Panc1 (cell line): ENCODE results near the gene EGFL7. TPM values are rescaled to one million over a fixed set of nuclear protein-coding genes. Genes with fewer than 3 reads are reported as not detected.

Experiments used
- ATAC-seq: fragments of 200-7000 bp; cut with Tn5 transposase; 2 replicates; pipeline ENCODE4 v1.9.1; 2020; ENCODE audit warnings: mild to moderate bottlenecking, moderate library complexity
- BruUV-seq: library from RNA; stranded (reverse); fragments of 400-500 nt; replicated peaks from 2 replicates; lab custom pipeline; 2021; lab: Mats Ljungman, UMichigan
- CTCF ChIA-PET: fragments of 300-600 bp; sonication (Branson Sonifier 250); formaldehyde crosslinking; loops from one replicate; lab custom pipeline; 2022; ENCODE audit warnings: antibody characterized with exemption; lab: Charles Lee
- POLR2A ChIA-PET: fragments of 300-600 bp; sonication (Branson Sonifier 250); formaldehyde crosslinking; loops from one replicate; lab custom pipeline; 2022; ENCODE audit warnings: antibody characterized with exemption; lab: Charles Lee
- DNase-seq: peaks from one replicate; pipeline ENCODE4 v3.0.0-alpha.2; 2010; ENCODE audit warnings: low read depth, low spot score
- H3K27ac ChIP-seq: 2 replicates; pipeline ENCODE4 v1.5.1; 2011; ENCODE audit warnings: mild to moderate bottlenecking, low read length, inconsistent platforms
- H3K27me3 ChIP-seq: fragments of 200-500 bp; sonication (Bioruptor generic); 2 replicates; pipeline ENCODE4 v1.6.0; 2014; ENCODE audit warnings: low read length, inconsistent platforms; ENCODE audit not compliant: control insufficient read depth, insufficient read depth
- H3K36me3 ChIP-seq: fragments of 200-500 bp; sonication (Bioruptor generic); 2 replicates; pipeline ENCODE4 v1.5.1; 2014; ENCODE audit warnings: inconsistent platforms, mild to moderate bottlenecking, low read length, moderate library complexity; ENCODE audit not compliant: control insufficient read depth, insufficient read depth
- H3K4me1 ChIP-seq: 2 replicates; pipeline ENCODE4 v1.5.1; 2011; ENCODE audit warnings: inconsistent platforms, mild to moderate bottlenecking, low read length, moderate library complexity; ENCODE audit not compliant: control insufficient read depth, insufficient read depth
- H3K4me3 ChIP-seq, 2 experiments: 2 replicates each; pipeline ENCODE4 v1.5.1; 2011 to 2012; ENCODE audit warnings: low read depth in 2 of 2, low read length in 2 of 2, mild to moderate bottlenecking in 2 of 2, inconsistent platforms in 1 of 2, moderate library complexity in 1 of 2
- H3K9me3 ChIP-seq: fragments of 200-500 bp; sonication (Bioruptor generic); 2 replicates; pipeline ENCODE4 v1.5.1; 2014; ENCODE audit warnings: low read depth, mild to moderate bottlenecking, inconsistent platforms, low read length, moderate library complexity; ENCODE audit not compliant: control insufficient read depth, insufficient read depth
- POLR2AphosphoS5 ChIP-seq: IDR thresholded peaks from 2 replicates; pipeline ENCODE4 v1.6.1; 2012; ENCODE audit warnings: mild to moderate bottlenecking, low read depth, low read length, moderate library complexity
- SIN3A ChIP-seq: IDR thresholded peaks from 2 replicates; pipeline ENCODE4 v1.6.1; 2012; ENCODE audit warnings: low read depth, mild to moderate bottlenecking, low read length, moderate library complexity, borderline replicate concordance; ENCODE audit not compliant: insufficient read depth
- TCF7L2 ChIP-seq: IDR thresholded peaks from 2 replicates; pipeline ENCODE4 v1.6.1; 2011; ENCODE audit warnings: mild to moderate bottlenecking, low read depth, low read length, inconsistent platforms
- in situ Hi-C: cut with HindIII; loops from 2 replicates; pipeline ENCODE4 v1.10.0; 2016; ENCODE audit warnings: low sequenced_read_pairs, low pct_unique_long_range_greater_than_20kb
- intact Hi-C: fragments of 100-400 bp; cut with micrococcal nuclease; formaldehyde crosslinking; loops from one replicate; pipeline ENCODE4 v1.10.0; 2022; ENCODE audit not compliant: unreplicated experiment
- total RNA-seq: library from RNA; stranded (reverse); gene quantifications from one replicate; pipeline ENCODE4 v1.2.1, GENCODE V29; 2021; ENCODE audit not compliant: unreplicated experiment
- TF ChIP-seq, protein P1 (sequence below), 2 experiments: IDR thresholded peaks; 2 replicates each; pipeline ENCODE4 v1.6.1; 2011 to 2012; ENCODE audit warnings: low read depth in 2 of 2, control low read depth in 1 of 2, low read length in 1 of 2, mild to moderate bottlenecking in 1 of 2, moderate library complexity in 1 of 2; ENCODE audit not compliant: insufficient read depth in 1 of 2
- TF ChIP-seq, protein P2 (sequence below): fragments of 450-650 bp; IDR thresholded peaks from 2 replicates; pipeline ENCODE4 v1.5.1; 2017; ENCODE audit warnings: mild to moderate bottlenecking

The EGFL7 gene
- total RNA-seq, 1 experiment from 2014 or later, result 42.3 TPM

DNA sequence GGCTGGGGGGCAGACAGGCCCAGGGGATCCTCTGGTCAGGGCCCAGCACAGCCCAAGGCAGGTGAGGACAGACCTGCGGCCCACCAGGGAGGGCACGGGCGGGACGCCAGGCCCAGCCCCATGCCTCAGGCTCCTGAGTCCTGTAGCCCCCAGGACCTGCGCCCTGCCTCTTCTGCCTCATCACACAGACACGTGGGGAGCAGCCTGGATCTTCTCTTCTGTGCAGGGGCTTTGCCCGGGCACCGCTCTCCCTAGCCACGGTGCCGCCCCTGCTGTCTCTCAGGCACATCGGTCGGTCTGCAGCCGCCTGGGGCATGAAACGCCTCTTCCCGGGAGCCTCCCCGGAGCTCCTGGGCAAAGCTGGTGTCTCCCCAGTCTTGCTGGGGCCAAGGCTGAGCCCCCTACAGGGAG is 40.2 kb upstream of the EGFL7 start:
- H3K4me3 ChIP-seq, result no peak overlapping the region
- no TSS peak for BruUV-seq

DNA sequence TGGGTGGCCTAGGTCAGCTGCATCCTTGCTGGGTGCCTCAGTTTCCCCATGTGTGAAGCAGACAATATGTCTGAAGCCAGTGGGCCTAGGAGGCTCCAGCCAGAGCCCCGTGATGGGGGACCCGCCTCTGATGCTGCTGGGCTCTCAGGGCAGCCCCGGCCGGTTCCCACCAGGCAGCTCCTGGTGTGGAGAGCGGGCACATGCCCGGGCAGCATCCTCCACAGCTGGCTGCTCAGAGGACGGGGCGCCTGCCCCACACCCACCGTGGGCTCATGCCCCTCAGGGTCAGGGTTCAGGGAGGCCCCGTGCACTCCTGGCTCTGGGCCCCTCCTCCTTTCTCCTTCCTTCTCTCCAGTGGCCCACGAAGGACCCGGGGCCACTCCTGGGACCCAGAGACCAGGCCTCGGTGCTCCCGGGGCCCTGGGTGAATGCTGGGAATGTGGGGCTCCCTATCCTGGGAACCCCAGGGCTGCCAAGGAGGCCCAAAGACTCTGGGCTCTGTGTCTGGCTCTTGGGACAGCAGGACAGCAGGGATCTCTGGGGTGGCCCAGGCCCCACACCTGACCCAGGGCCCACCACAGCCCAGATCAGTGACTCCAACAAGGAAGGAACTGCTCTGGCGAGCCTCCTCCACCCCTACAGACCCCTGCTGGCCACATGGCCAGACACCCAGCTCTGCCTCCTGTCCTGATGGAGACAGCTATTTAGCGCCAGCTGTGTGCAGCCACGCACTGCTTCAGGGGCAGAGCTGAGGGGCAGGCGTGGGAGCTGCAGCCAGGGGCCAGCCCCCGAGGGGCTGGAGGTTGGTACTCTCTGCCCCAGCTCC is 39.5 kb upstream of the EGFL7 start:
- intact Hi-C loops, result no loop called here
- no TSS peak for BruUV-seq
- CTCF ChIA-PET, result interaction anchor here (3.4 kb wide), 1 partner anchor 139 kb away, joined by 18 read pairs; no protein-coding TSS in a partner anchor

More for the DNA sequence above, 40.2 kb upstream of the EGFL7 start:
- TF ChIP-seq, protein P1, sequence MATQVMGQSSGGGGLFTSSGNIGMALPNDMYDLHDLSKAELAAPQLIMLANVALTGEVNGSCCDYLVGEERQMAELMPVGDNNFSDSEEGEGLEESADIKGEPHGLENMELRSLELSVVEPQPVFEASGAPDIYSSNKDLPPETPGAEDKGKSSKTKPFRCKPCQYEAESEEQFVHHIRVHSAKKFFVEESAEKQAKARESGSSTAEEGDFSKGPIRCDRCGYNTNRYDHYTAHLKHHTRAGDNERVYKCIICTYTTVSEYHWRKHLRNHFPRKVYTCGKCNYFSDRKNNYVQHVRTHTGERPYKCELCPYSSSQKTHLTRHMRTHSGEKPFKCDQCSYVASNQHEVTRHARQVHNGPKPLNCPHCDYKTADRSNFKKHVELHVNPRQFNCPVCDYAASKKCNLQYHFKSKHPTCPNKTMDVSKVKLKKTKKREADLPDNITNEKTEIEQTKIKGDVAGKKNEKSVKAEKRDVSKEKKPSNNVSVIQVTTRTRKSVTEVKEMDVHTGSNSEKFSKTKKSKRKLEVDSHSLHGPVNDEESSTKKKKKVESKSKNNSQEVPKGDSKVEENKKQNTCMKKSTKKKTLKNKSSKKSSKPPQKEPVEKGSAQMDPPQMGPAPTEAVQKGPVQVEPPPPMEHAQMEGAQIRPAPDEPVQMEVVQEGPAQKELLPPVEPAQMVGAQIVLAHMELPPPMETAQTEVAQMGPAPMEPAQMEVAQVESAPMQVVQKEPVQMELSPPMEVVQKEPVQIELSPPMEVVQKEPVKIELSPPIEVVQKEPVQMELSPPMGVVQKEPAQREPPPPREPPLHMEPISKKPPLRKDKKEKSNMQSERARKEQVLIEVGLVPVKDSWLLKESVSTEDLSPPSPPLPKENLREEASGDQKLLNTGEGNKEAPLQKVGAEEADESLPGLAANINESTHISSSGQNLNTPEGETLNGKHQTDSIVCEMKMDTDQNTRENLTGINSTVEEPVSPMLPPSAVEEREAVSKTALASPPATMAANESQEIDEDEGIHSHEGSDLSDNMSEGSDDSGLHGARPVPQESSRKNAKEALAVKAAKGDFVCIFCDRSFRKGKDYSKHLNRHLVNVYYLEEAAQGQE (IDR thresholded peaks at IDR 0.05; ENCODE audit: insufficient read depth in 1 of 2, low read depth in 2 of 2, low read length in 1 of 2), result no peak
- no peak for TF ChIP-seq POLR2AphosphoS5
- TF ChIP-seq SIN3A, result no peak
- TF ChIP-seq, protein P2, sequence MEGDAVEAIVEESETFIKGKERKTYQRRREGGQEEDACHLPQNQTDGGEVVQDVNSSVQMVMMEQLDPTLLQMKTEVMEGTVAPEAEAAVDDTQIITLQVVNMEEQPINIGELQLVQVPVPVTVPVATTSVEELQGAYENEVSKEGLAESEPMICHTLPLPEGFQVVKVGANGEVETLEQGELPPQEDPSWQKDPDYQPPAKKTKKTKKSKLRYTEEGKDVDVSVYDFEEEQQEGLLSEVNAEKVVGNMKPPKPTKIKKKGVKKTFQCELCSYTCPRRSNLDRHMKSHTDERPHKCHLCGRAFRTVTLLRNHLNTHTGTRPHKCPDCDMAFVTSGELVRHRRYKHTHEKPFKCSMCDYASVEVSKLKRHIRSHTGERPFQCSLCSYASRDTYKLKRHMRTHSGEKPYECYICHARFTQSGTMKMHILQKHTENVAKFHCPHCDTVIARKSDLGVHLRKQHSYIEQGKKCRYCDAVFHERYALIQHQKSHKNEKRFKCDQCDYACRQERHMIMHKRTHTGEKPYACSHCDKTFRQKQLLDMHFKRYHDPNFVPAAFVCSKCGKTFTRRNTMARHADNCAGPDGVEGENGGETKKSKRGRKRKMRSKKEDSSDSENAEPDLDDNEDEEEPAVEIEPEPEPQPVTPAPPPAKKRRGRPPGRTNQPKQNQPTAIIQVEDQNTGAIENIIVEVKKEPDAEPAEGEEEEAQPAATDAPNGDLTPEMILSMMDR, result no peak
- no peak for TF ChIP-seq TCF7L2
- in situ Hi-C loops, result no loop called here
- peaks cover 16% of the 10 kb centered on the region for H3K4me1 ChIP-seq
- CTCF ChIA-PET, result no interaction called here
- intact Hi-C loops, result no loop called here
- POLR2A ChIA-PET, result no interaction called here
- no peaks in the 10 kb centered on the region for H3K36me3 ChIP-seq
- no peak for DNase-seq
- no peak overlapping the region for H3K27ac ChIP-seq
- no peak for ATAC-seq
- H3K27me3 ChIP-seq, result no peaks in the 10 kb centered on the region
- H3K9me3 ChIP-seq, result no peaks in the 10 kb centered on the region

More for the DNA sequence above, 39.5 kb upstream of the EGFL7 start:
- in situ Hi-C loops, result no loop called here
- peaks cover 16% of the 10 kb centered on the region for H3K4me1 ChIP-seq
- ATAC-seq, result no peak
- H3K27ac ChIP-seq, result no peak overlapping the region
- no peak overlapping the region for H3K4me3 ChIP-seq
- POLR2A ChIA-PET, result no interaction called here
- no peaks in the 10 kb centered on the region for H3K36me3 ChIP-seq
- TF ChIP-seq POLR2AphosphoS5 (no peak), TCF7L2 (no peak), SIN3A (no peak)
- TF ChIP-seq, protein P1 (IDR thresholded peaks at IDR 0.05; ENCODE audit: insufficient read depth in 1 of 2, low read depth in 2 of 2, low read length in 1 of 2), result no peak
- TF ChIP-seq, protein P2, result no peak
- H3K27me3 ChIP-seq, result no peaks in the 10 kb centered on the region
- no peak for DNase-seq
- H3K9me3 ChIP-seq, result no peaks in the 10 kb centered on the region
